T-cell (primary cell): ENCODE data around the gene GPBP1L1. TPM values are rescaled to one million over a fixed set of nuclear protein-coding genes. Genes with fewer than 3 reads are reported as not detected.
"Not testable (repeated sequence)": the region's sequence is repeated elsewhere in the genome, so short reads cannot be mapped to it uniquely, and the experiment has no call there.

ENCODE experiments used
- ATAC-seq, 4 experiments: fragments of 200-7000 bp in 3 of 4; fragments of 150-1000 bp in 1 of 4; cut with Tn5 transposase; replicated peaks in 1 of 4; 1 replicate in 3 of 4; 2 replicates in 1 of 4; pipeline ENCODE4 v1.10.0; 2021; ENCODE audit warnings: moderate library complexity in 3 of 4, mild to moderate bottlenecking in 2 of 4, moderate number of reproducible peaks in 1 of 4
- CTCF ChIA-PET, 2 donors: fragments of 300-600 bp; sonication (Branson Sonifier 250); formaldehyde crosslinking; loops; one replicate each; lab custom pipeline; 2022; ENCODE audit warnings: antibody characterized with exemption in 2 of 2; lab: Charles Lee
- POLR2A ChIA-PET, 2 donors: fragments of 300-600 bp; sonication (Branson Sonifier 250); formaldehyde crosslinking; loops; one replicate each; lab custom pipeline; 2022; ENCODE audit warnings: antibody characterized with exemption in 2 of 2; lab: Charles Lee
- DNase-seq, 35 experiments: peaks; one replicate each; pipeline versions ENCODE4 v3.0.0 to v3.0.0-alpha.2; 2013 to 2023
- H3K27ac ChIP-seq: one replicate; pipeline ENCODE4 v1.5.1; 2013; ENCODE audit warnings: low read length
- H3K27me3 ChIP-seq, 2 experiments: replicated peaks in 1 of 2; 1 replicate in 1 of 2; 2 replicates in 1 of 2; pipeline versions ENCODE4 v1.6.1 to v1.7.0; 2013; ENCODE audit warnings: low read length in 1 of 2, mixed read lengths in 1 of 2; ENCODE audit not compliant: control insufficient read depth in 2 of 2, insufficient read depth in 2 of 2; ENCODE audit errors: extremely low read depth in 1 of 2
- H3K36me3 ChIP-seq, 2 donors: 1 replicate in 1 of 2; 2 replicates in 1 of 2; pipeline versions ENCODE4 v1.6.1 to v1.7.0; 2013; ENCODE audit warnings: low read length in 1 of 2; ENCODE audit not compliant: control insufficient read depth in 2 of 2, insufficient read depth in 1 of 2; ENCODE audit errors: extremely low read depth in 1 of 2
- H3K4me1 ChIP-seq, 2 experiments: 1 replicate in 1 of 2; 2 replicates in 1 of 2; pipeline versions ENCODE4 v1.6.1 to v1.7.0; 2013; ENCODE audit warnings: low read length in 2 of 2, mixed read lengths in 1 of 2; ENCODE audit not compliant: insufficient read depth in 2 of 2, control insufficient read depth in 1 of 2; ENCODE audit errors: extremely low read depth in 1 of 2
- H3K4me3 ChIP-seq, 2 donors: 1 replicate in 1 of 2; 2 replicates in 1 of 2; pipeline versions ENCODE4 v1.5.1 to v1.7.0; 2013; ENCODE audit warnings: mild to moderate bottlenecking in 2 of 2, low read length in 1 of 2, moderate library complexity in 1 of 2; ENCODE audit not compliant: control insufficient read depth in 1 of 2; ENCODE audit errors: extremely low read depth in 1 of 2
- H3K9me3 ChIP-seq: 2 replicates; pipeline ENCODE4 v1.7.0; 2013
- H3K27ac Mint-ChIP-seq, 2 donors: one replicate each; pipeline ENCODE4 v1.8.0; 2020 to 2021; ENCODE audit warnings: mild to moderate bottlenecking in 2 of 2, mixed read lengths in 2 of 2
- H3K27me3 Mint-ChIP-seq, 2 donors: one replicate each; pipeline ENCODE4 v1.8.0; 2021 to 2022; ENCODE audit warnings: mixed read lengths in 2 of 2
- H3K36me3 Mint-ChIP-seq: one replicate; pipeline ENCODE4 v1.8.0; 2021; ENCODE audit warnings: mixed read lengths
- H3K4me1 Mint-ChIP-seq, 3 donors: one replicate each; pipeline ENCODE4 v1.8.0; 2020 to 2022; ENCODE audit warnings: mixed read lengths in 3 of 3, mild to moderate bottlenecking in 1 of 3
- H3K4me3 Mint-ChIP-seq, 3 donors: one replicate each; pipeline ENCODE4 v1.8.0; 2020 to 2022; ENCODE audit warnings: mild to moderate bottlenecking in 3 of 3, mixed read lengths in 3 of 3, moderate library complexity in 3 of 3
- H3K9me3 Mint-ChIP-seq, 3 donors: one replicate each; pipeline ENCODE4 v1.8.0; 2020 to 2022; ENCODE audit warnings: mixed read lengths in 3 of 3
- WGBS: methylation state at CpG from one replicate; pipeline ENCODE4 v1.1.5; 2013; ENCODE audit warnings: missing lambda C conversion rate; ENCODE audit not compliant: insufficient coverage; 5-methylcytosine and 5-hydroxymethylcytosine counted together
- total RNA-seq, 35 experiments: library from RNA in 6 of 35; stranded (reverse) in 6 of 35; fragments of 120-200 nt in 1 of 35; gene quantifications; one replicate each; pipeline versions ENCODE4 v1.2.1 to v1.2.4 and lab custom pipeline; 2013 to 2026

Gene GPBP1L1
- total RNA-seq, 5 donors from 2014 or later (not counting 1 experiment from before 2014, with no cell fraction given) = 124 to 155 (median 151) TPM

DNA sequence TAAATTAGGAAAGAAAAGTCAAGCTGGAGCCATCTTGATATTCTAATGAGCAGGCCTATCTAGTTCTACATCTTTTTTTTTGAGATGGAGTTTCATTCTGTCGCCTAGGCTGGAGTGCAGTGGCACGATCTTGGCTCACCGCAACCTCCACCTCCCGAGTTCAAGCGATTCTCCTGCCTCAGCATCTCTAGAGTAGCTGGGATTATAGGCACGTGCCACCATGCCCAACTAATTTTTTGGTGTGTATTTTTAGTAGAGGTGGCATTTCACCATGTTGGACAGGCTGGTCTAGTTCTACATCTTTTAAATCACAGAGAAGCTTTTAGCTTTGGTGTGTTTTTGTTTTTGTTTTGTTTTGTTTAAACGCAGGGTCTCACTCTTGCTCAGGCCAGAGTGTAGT lies 8.5 kb upstream of the GPBP1L1 start:
- WGBS = 98% methylated on average over 6 of the region's 7 CpGs
- CTCF ChIA-PET = no interaction called here
- Histone ChIP-seq H3K36me3 (peaks cover 4 to 36% of the 10 kb centered on the region in 2 donors), H3K27ac (no peak overlapping the region), H3K4me1 (peaks cover 0 to 3% of the 10 kb centered on the region in 2 experiments), H3K4me3 (no peak overlapping the region), H3K27me3 (no peaks in the 10 kb centered on the region), H3K9me3 (no peaks in the 10 kb centered on the region)
- POLR2A ChIA-PET = no interaction called here
- Mint-ChIP-seq H3K27me3 (no peaks in the 10 kb centered on the region), H3K27ac (no peak overlapping the region), H3K36me3 (peaks cover 29% of the 10 kb centered on the region), H3K4me3 (no peak overlapping the region), H3K9me3 (no peaks in the 10 kb centered on the region), H3K4me1 (peaks cover under 1 to 17% (median 16%) of the 10 kb centered on the region in 3 donors)
- DNase-seq (no peak), ATAC-seq (no peak)

DNA sequence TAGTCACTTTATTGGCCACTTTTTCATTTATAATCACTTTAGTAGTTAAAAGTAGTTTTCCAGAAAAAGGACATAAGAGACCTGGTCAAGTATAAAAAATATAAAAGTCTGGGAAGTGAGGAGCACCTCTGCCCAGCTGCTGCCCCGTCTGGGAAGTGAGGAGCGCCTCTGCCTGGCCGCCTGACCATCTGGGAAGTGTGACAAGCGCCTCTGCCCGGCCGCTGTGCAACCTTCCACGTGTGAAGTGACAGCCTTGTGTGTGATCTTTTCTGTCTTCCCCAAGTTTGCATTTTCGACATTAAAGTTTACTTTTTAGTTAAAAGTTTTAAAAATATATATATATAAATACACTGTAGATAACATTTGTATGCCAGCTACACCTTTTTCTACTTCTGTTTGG lies 7.5 kb upstream of the GPBP1L1 start:
- peaks cover 29% of the 10 kb centered on the region for H3K36me3 Mint-ChIP-seq
- 97% methylated on average over 3 of the region's 8 CpGs for WGBS
- H3K9me3 Mint-ChIP-seq, CTCF ChIA-PET, H3K4me3 ChIP-seq, H3K27ac Mint-ChIP-seq, H3K4me3 Mint-ChIP-seq, H3K9me3 ChIP-seq, H3K27ac ChIP-seq, ATAC-seq, POLR2A ChIA-PET, H3K27me3 Mint-ChIP-seq, H3K27me3 ChIP-seq, DNase-seq: not testable (repeated sequence)
- Histone ChIP-seq H3K36me3 (peaks cover 4 to 33% of the 10 kb centered on the region in 2 donors), H3K4me1 (peaks cover 3 to 12% of the 10 kb centered on the region in 2 experiments)
- peaks cover 11 to 23% (median 22%) of the 10 kb centered on the region in 3 donors for H3K4me1 Mint-ChIP-seq

DNA sequence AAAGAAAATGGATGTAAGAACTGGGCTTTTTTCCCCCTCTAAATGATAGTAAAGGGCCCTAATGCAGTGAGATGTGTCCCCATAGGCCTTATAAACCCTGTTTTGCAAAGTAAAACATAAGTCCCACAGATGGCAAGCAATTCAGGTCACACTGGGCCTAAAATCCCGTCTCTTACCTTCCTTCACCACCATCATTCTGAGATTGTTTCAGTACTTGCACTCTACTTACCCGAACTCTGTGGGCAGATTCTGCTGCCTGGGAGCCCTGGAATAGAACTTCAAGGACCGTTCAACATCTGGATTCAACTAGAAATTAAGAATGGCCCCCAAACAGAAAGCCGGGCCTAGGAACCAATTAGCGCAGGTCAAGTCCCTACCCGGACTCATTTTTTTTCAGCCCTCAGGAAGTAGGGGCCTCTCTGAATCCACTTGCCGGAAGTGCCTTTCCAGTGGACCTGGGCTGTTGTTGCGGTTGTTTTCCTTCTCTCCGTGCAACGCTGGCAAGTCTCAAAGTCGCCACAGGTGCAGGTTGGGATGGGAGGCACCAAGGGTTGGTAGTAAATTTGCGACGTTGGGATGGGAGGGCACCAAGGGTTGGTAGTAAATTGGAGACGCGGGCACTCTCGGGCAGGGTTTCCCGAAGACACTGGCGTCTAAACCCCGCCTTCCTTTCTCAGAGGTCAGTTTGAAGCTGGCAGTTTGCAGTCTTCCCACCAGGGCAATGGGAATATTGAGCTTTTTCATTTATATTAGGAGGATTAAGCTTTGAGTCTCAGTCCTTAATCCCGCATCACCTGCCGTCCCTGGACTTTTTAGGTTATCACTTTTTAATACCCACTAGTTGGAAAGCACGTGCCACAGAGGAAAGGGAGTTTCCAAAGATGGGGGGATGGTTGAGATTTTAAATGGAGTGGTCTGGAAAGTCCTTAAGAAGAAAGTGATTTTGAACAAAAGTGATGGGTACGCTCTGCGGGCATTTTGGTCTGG lies 1.7 kb upstream of the GPBP1L1 start, which contains the start of gene TMEM69:
Gene TMEM69, plus strand, starts transcription at position 428 of the 987 bp plus-strand sequence. CDS start 2,888 bp downstream, outside the sequence.
- Histone ChIP-seq H3K4me3 (peak within 1 kb of the TSS; percentile 64 to 76), H3K9me3 (no peaks in the 10 kb centered on the region), H3K36me3 (peaks cover 4 to 9% of the 10 kb centered on the region in 2 donors), H3K27ac (peak within 1 kb of the TSS; percentile 99), H3K4me1 (peaks cover 8 to 37% of the 10 kb centered on the region in 2 experiments), H3K27me3 (no peaks in the 10 kb centered on the region)
- POLR2A ChIA-PET = interaction anchor here in 1 of 2 donors (0.6 to 1.1 kb wide), 2 partner anchors 105 to 106 kb away, joined by 3 to 4 read pairs; no protein-coding TSS in a partner anchor
- peaks cover 45 to 59% (median 51%) of the 10 kb centered on the region in 3 donors for H3K4me1 Mint-ChIP-seq
- DNase-seq (peak; percentile 51 to 90 (median 70)), ATAC-seq (no peak)
- WGBS = 0% methylated on average over 14 of the region's 24 CpGs
- peak within 1 kb of the TSS; percentile 99 to 100 for H3K27ac Mint-ChIP-seq
- CTCF ChIA-PET = interaction anchor here in 1 of 2 donors (1.4 to 1.6 kb wide), 2 partner anchors 196 to 348 kb away, joined by 3 to 5 read pairs; partner anchors contain the start of genes MUTYH and TOE1
- H3K9me3 Mint-ChIP-seq = no peaks in the 10 kb centered on the region
- H3K4me3 Mint-ChIP-seq = peak within 1 kb of the TSS; percentile 98 to 100 (median 99)
- no peaks in the 10 kb centered on the region for H3K27me3 Mint-ChIP-seq
- peaks cover 10% of the 10 kb centered on the region for H3K36me3 Mint-ChIP-seq

- ATAC-seq = peak; percentile 85 to 89 (median 86)
- DNase-seq = peak; percentile 92 to 99 (median 97)
- ChIA-PET POLR2A (interaction anchor here (0.6 to 1.8 kb wide), 6 partner anchors 14 to 957 kb away, joined by 3 to 8 read pairs (median 4); partner anchors contain the start of genes CCDC163 (in 1 of the 2), MMACHC (in 1 of the 2) and NASP (in 1 of the 2)), CTCF (interaction anchor here in 1 of 2 donors (1.0 to 1.6 kb wide), 3 partner anchors 102 to 347 kb away, joined by 3 to 5 read pairs (median 4); partner anchors contain the start of genes MUTYH and TOE1)
- H3K27ac ChIP-seq = peak overlapping the region; percentile 99
- peaks cover 53 to 63% (median 56%) of the 10 kb centered on the region in 3 donors for H3K4me1 Mint-ChIP-seq
- no peaks in the 10 kb centered on the region for H3K27me3 Mint-ChIP-seq
- H3K36me3 ChIP-seq = peaks cover 4% of the 10 kb centered on the region in 2 donors
- H3K27ac Mint-ChIP-seq = peak overlapping the region; percentile 99 to 100
- peak overlapping the region; percentile 76 to 99 for H3K4me3 ChIP-seq
- H3K4me3 Mint-ChIP-seq = peak overlapping the region; percentile 98 to 100 (median 99)
- WGBS = under 1% methylated on average over 37 of the region's 44 CpGs
- peaks cover 6% of the 10 kb centered on the region for H3K36me3 Mint-ChIP-seq
- no peaks in the 10 kb centered on the region for H3K27me3 ChIP-seq
- no peaks in the 10 kb centered on the region for H3K9me3 ChIP-seq
- H3K9me3 Mint-ChIP-seq = no peaks in the 10 kb centered on the region
- H3K4me1 ChIP-seq = peaks cover 14 to 38% of the 10 kb centered on the region in 2 experiments
These were observed 851 bp upstream of the GPBP1L1 start for GRCh38 chr1:45687014-45687753.

DNA sequence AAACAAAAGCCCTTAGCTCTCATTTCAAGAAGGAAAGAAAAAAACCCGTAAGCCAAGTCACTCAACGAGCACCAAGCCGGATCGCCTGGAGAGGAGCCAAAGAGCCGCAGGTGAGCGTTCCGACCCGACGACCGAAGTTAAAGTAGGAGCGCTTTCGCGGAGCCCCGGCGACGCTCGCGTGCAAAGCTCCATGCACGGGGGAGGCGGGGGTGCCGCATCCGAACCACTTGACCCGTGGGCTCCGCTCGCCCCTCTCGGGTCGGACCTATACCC lies 382 bp downstream of the GPBP1L1 start:
- H3K4me3 ChIP-seq = peak overlapping the region; percentile 76 to 99
- H3K4me1 Mint-ChIP-seq = peaks cover 64 to 71% (median 66%) of the 10 kb centered on the region in 3 donors
- DNase-seq = peak in 32 of 35 experiments; percentile 39 to 82 (median 66)
- H3K27me3 ChIP-seq = no peaks in the 10 kb centered on the region
- ChIA-PET POLR2A (interaction anchor here in 1 of 2 donors (0.5 to 1.8 kb wide), 6 partner anchors 13 to 973 kb away, joined by 4 to 5 read pairs (median 4); partner anchors contain the start of genes CCDC163, MMACHC and NASP), CTCF (interaction anchor here (0.6 to 1.6 kb wide), 7 partner anchors 8 to 346 kb away, joined by 3 to 5 read pairs (median 3); partner anchors contain the start of genes MUTYH (in 1 of the 2) and TOE1 (in 1 of the 2))
- ATAC-seq = peak in 3 of 4 experiments; percentile 11 to 19 (median 18)
- peak overlapping the region; percentile 99 to 100 for H3K27ac Mint-ChIP-seq
- H3K27ac ChIP-seq = peak overlapping the region; percentile 61
- H3K4me1 ChIP-seq = peaks cover 15 to 38% of the 10 kb centered on the region in 2 experiments
- H3K36me3 ChIP-seq = peaks cover 0 to under 1% of the 10 kb centered on the region in 2 donors
- peaks cover 6% of the 10 kb centered on the region for H3K36me3 Mint-ChIP-seq
- H3K9me3 ChIP-seq = no peaks in the 10 kb centered on the region
- no peaks in the 10 kb centered on the region for H3K27me3 Mint-ChIP-seq
- H3K4me3 Mint-ChIP-seq = peak overlapping the region; percentile 98 to 100 (median 99)
- H3K9me3 Mint-ChIP-seq = no peaks in the 10 kb centered on the region
- 0% methylated on average over 26 of the region's 27 CpGs for WGBS
